KMS-11 (cell line): Measurements from ENCODE around the gene HINT1.

Source experiments
- H2AFZ ChIP-seq: fragments of 200-600 bp; sonication (generic); 2 replicates; pipeline ENCODE4 v1.6.1; 2016; ENCODE audit warnings: antibody characterized with exemption, mixed run types, low read depth
- H3K27ac ChIP-seq: fragments of 200-600 bp; sonication (generic); 2 replicates; pipeline ENCODE4 v1.6.1; 2016; ENCODE audit warnings: mild to moderate bottlenecking, mixed run types
- H3K27me3 ChIP-seq: fragments of 200-600 bp; sonication (generic); 2 replicates; pipeline ENCODE4 v1.6.1; 2017; ENCODE audit warnings: mild to moderate bottlenecking, low read depth, mixed run types, moderate library complexity; ENCODE audit not compliant: insufficient read depth
- H3K36me3 ChIP-seq: fragments of 200-600 bp; sonication (generic); 2 replicates; pipeline ENCODE4 v1.6.1; 2017; ENCODE audit warnings: mild to moderate bottlenecking, mixed run types; ENCODE audit not compliant: insufficient read depth
- H3K4me1 ChIP-seq: fragments of 200-600 bp; sonication (generic); 2 replicates; pipeline ENCODE4 v1.6.1; 2016; ENCODE audit warnings: mild to moderate bottlenecking, low read depth, mixed run types; ENCODE audit not compliant: poor library complexity, severe bottlenecking
- H3K4me2 ChIP-seq: fragments of 200-600 bp; sonication (generic); 2 replicates; pipeline ENCODE4 v1.7.0; 2016; ENCODE audit warnings: mild to moderate bottlenecking, mixed run types
- H3K4me3 ChIP-seq: fragments of 200-600 bp; sonication (generic); IDR thresholded peaks from 2 replicates; pipeline ENCODE4 v1.6.1; 2017; ENCODE audit warnings: low read depth, low read length, mixed read lengths; ENCODE audit not compliant: insufficient read depth
- H3K79me2 ChIP-seq: fragments of 200-600 bp; sonication (generic); 2 replicates; pipeline ENCODE4 v1.6.1; 2016; ENCODE audit warnings: low read depth, mixed run types; ENCODE audit not compliant: insufficient read depth
- H3K9ac ChIP-seq: fragments of 200-600 bp; sonication (generic); 2 replicates; pipeline ENCODE4 v1.6.1; 2016; ENCODE audit warnings: mild to moderate bottlenecking, mixed run types
- H4K20me1 ChIP-seq: fragments of 200-600 bp; sonication (generic); 2 replicates; pipeline ENCODE4 v1.6.1; 2016; ENCODE audit warnings: mild to moderate bottlenecking, mixed run types; ENCODE audit not compliant: insufficient read depth
- TF ChIP-seq, protein P1 (sequence below): fragments of 200-600 bp; sonication (generic); conservative IDR thresholded peaks from 2 replicates; pipeline ENCODE4 v1.6.1; 2017; ENCODE audit warnings: low read depth, mild to moderate bottlenecking, antibody characterized with exemption, low read length, moderate library complexity, mixed read lengths

The HINT1 gene

DNA sequence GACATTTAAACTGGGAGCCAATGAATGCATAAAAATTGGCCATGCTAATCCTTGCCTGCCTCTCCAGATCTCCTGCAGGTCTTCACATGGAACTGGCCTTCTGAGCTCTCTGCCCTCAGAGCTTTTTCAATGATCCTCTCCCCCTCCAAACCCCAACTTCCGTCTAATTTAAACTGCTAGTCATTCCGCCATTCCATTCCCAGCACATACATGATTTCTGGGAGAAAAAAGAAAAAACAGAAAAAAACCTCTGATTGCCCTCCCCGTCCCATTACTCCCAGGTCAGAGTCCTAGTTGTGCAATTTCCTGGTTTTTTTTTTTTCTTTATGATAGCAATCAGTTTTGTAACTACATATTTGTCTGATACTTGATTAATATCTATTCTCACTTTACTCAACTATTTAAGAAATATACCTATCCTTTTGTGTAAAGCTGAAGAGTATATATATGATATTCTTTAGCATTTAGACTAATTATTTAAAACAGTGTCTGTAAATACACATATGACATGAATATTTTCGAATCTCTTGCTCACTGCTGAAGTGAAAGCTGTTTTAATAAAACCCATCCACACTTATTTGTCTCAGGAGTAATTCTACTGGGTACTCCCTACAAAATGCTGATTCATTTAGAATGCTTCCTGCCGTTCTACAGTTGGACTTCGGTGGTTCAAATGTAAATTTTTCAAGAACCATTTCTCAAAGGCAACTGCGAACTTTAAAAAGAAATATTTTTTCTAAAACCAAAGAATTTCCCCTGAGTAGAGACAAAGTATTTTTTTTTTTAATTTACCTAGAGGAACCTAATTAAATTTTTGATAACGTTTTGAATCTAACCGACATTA is 1.6 kb downstream of the HINT1 start:
- H3K9ac ChIP-seq = peak overlapping the region; percentile 94
- H3K4me3 ChIP-seq = no peak overlapping the region
- H3K4me2 ChIP-seq = peak overlapping the region; percentile 80
- H3K79me2 ChIP-seq = peaks cover 64% of the 10 kb centered on the region
- TF ChIP-seq, protein P1, sequence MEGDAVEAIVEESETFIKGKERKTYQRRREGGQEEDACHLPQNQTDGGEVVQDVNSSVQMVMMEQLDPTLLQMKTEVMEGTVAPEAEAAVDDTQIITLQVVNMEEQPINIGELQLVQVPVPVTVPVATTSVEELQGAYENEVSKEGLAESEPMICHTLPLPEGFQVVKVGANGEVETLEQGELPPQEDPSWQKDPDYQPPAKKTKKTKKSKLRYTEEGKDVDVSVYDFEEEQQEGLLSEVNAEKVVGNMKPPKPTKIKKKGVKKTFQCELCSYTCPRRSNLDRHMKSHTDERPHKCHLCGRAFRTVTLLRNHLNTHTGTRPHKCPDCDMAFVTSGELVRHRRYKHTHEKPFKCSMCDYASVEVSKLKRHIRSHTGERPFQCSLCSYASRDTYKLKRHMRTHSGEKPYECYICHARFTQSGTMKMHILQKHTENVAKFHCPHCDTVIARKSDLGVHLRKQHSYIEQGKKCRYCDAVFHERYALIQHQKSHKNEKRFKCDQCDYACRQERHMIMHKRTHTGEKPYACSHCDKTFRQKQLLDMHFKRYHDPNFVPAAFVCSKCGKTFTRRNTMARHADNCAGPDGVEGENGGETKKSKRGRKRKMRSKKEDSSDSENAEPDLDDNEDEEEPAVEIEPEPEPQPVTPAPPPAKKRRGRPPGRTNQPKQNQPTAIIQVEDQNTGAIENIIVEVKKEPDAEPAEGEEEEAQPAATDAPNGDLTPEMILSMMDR = no peak
- peaks cover 32% of the 10 kb centered on the region for H3K4me1 ChIP-seq
- H4K20me1 ChIP-seq = 0 out of 2 replicates have a peak, but pooled peaks cover 5% of the 10 kb centered on the region
- peak overlapping the region; percentile 93 for H3K27ac ChIP-seq
- peaks cover 23% of the 10 kb centered on the region for H3K36me3 ChIP-seq
- H2AFZ ChIP-seq = no peak overlapping the region
- no peaks in the 10 kb centered on the region for H3K27me3 ChIP-seq

DNA sequence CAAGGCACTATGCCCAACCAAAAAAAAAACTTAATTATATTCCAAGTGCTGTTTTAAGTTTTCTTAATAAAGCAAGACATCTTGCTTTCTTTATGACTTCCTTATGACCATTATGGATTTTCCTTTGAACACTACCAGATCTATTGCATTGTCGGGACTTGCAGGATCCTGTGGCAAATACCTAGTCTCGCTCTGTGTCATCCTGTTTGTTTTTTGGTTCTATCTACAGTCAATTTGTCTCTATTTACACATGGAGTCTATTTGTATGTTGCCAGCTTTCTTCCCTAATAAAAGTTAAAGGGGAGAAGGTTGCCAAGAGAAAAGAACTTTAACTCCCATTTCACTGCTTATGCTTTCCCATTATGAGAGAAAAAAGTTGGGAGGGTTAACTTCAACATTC is 4.9 kb downstream of the HINT1 start:
- H3K4me1 ChIP-seq = peaks cover 20% of the 10 kb centered on the region
- H3K36me3 ChIP-seq = peaks cover 23% of the 10 kb centered on the region
- peaks cover 72% of the 10 kb centered on the region for H3K79me2 ChIP-seq
- no peak overlapping the region for H3K27ac ChIP-seq
- no peak overlapping the region for H3K4me2 ChIP-seq
- no peak overlapping the region for H3K4me3 ChIP-seq
- H3K9ac ChIP-seq = no peak overlapping the region
- H3K27me3 ChIP-seq = no peaks in the 10 kb centered on the region
- TF ChIP-seq, protein P1 = no peak
- H4K20me1 ChIP-seq = 0 out of 2 replicates have a peak, but pooled peaks cover 5% of the 10 kb centered on the region
- H2AFZ ChIP-seq = no peak overlapping the region

DNA sequence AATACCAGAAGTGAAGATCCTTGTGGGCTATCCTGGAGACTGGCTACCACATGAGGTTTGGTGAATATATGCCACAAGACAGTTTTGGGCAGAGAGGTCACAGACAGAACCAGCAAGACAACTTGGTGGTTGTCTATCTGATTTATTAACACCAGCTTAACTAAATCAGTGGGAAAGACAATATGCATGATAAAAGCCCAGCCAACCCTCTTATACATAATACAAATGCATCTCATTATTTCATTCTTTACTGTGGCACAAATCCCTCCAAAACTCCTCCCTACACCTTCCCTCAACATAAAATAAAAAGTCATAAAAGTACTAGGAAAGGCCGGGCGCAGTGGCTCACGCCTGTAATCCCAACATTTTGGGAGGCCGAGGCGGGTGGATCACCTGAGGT is 8.1 kb downstream of the HINT1 start:
- H3K27me3 ChIP-seq = no peaks in the 10 kb centered on the region
- H3K4me3 ChIP-seq = no peak overlapping the region
- no peak overlapping the region for H3K27ac ChIP-seq
- TF ChIP-seq, protein P1 = no peak
- peaks cover 7% of the 10 kb centered on the region for H3K4me1 ChIP-seq
- no peak overlapping the region for H2AFZ ChIP-seq
- H3K9ac ChIP-seq = no peak overlapping the region
- H3K79me2 ChIP-seq = peaks cover 41% of the 10 kb centered on the region
- no peak overlapping the region for H3K4me2 ChIP-seq
- peaks cover 17% of the 10 kb centered on the region for H3K36me3 ChIP-seq
- 0 out of 2 replicates have a peak, but pooled peaks cover 5% of the 10 kb centered on the region for H4K20me1 ChIP-seq

DNA sequence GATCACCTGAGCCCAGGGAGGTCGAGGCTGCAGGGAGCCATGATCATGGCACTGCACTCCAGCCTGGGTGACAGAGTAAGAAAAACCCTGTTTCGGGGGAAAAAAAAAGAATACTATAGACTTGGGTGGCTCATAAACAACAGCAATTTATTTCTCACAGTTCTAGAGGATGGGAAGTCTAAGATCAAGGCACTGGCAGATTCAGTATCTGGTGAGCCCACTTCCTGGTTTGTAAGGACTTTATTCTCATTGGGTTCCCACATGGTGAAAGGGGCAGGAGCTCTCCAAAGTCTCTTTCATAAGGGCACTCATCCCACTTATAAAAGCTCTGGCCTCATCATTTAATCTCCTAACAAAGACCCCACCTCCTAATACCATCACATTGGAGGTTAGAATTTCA is 8.7 kb downstream of the HINT1 start:
- Histone ChIP-seq H3K4me1 (peaks cover 7% of the 10 kb centered on the region), H3K4me2 (no peak overlapping the region), H3K79me2 (peaks cover 35% of the 10 kb centered on the region; the same call in 1 of the 2 replicates), H3K27me3 (no peaks in the 10 kb centered on the region), H2AFZ (no peak overlapping the region), H3K36me3 (peaks cover 12% of the 10 kb centered on the region; the same call in 1 of the 2 replicates), H4K20me1 (0 out of 2 replicates have a peak, but pooled peaks cover 5% of the 10 kb centered on the region), H3K27ac (no peak overlapping the region), H3K4me3 (no peak overlapping the region), H3K9ac (no peak overlapping the region)
- TF ChIP-seq, protein P1 = no peak
